ENCODE measurements around the gene TENM4. TPM values are rescaled to one million over a fixed set of nuclear protein-coding genes. Genes with fewer than 3 reads are reported as not detected.

Gene TENM4
- total and polyA plus RNA-seq, 2 of the 13 experiments (the other 11 are each of a cell fraction or from before 2014, with no cell fraction given), result not detected

GRCh38 chr11:79431535-79431934, 9.3 kb downstream of the TENM4 start:
- Histone ChIP-seq H3K79me2 (ENCODE audit: insufficient read depth, low read length) (no peaks in the 10 kb centered on the region), H3K27ac (ENCODE audit: extremely low read length, insufficient read depth, low read length) (no peak overlapping the region), H2AFZ (ENCODE audit: low read length) (no peak overlapping the region), H3K36me3 (replicated peaks in 1 of 2; ENCODE audit: control insufficient read depth in 1 of 2, insufficient read depth in 2 of 2, low read length in 2 of 2) (no peaks in the 10 kb centered on the region), H3K9me3 (ENCODE audit: low read length) (no peaks in the 10 kb centered on the region), H3K4me3 (replicated peaks in 1 of 3; ENCODE audit: insufficient read depth in 1 of 3, low read depth in 2 of 3, low read length in 3 of 3) (no peak overlapping the region), H4K20me1 (ENCODE audit: insufficient read depth, low read length) (no peaks in the 10 kb centered on the region), H3K4me1 (ENCODE audit: insufficient read depth, low read length) (no peaks in the 10 kb centered on the region), H3K4me2 (ENCODE audit: low read depth, low read length) (no peak overlapping the region), H3K27me3 (ENCODE audit: control insufficient read depth in 1 of 2, insufficient read depth in 2 of 2, low read length in 2 of 2) (peaks cover 0 to 7% of the 10 kb centered on the region in 2 experiments; a peak in 2 of 5 replicates), H3K9ac (ENCODE audit: insufficient read depth, low read depth, low read length) (no peak overlapping the region)
- ATAC-seq (no peak), DNase-seq (ENCODE audit: low spot score) (no peak), FAIRE-seq (no peak)
- ChIA-PET CTCF (ENCODE audit: low intra/inter-chr PET ratio, low total read pairs) (no interaction called here), POLR2A (no interaction called here)
- in situ Hi-C loops (cut with HindIII; ENCODE audit: extremely low pct_ligation_motif_present, low pct_unique_long_range_greater_than_20kb), result no loop called here
- intact Hi-C loops (cut with micrococcal nuclease; ENCODE audit: unreplicated experiment), result no loop called here
- TF ChIP-seq SRSF1 (optimal IDR thresholded peaks at IDR 0.05; ENCODE audit: low read depth, low read length), result no peak
- TF ChIP-seq HDAC6 (IDR thresholded peaks at IDR 0.05; ENCODE audit: low read depth, low read length), result no peak
- TF ChIP-seq ATAD3A (CRISPR knock-in tag; IDR thresholded peaks at IDR 0.05), result no peak
- no peak for TF ChIP-seq TCF12 (IDR thresholded peaks at IDR 0.05)
- TF ChIP-seq TCF12 (CRISPR knock-in tag; IDR thresholded peaks at IDR 0.05), result no peak
- no peak for TF ChIP-seq YEATS2 (CRISPR knock-in tag; IDR thresholded peaks at IDR 0.05; ENCODE audit: borderline replicate concordance)
- 0% methylated on average over 1 of the region's 1 CpG for WGBS (ENCODE audit: low lambda C conversion rate)
- BruUV-seq (replicated peaks), result no TSS peak

DNA sequence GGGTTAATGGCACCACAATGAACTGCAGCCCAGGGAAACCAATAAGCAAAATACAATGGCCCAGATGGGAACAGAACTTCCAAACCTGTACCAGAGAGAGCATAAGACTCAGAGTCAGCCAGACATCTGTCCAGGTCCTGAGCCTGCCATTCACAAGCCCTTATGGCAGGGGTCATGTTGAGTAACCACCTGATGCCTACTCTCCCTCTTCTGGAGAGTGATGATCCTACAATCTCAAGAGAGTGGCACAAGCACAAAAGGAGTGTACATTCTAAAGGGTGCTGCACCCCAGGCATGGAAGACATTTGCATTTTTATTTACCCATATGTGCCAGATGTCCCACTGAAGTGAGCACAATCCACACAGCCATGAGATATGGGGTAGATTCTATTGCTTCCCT, 10.6 kb downstream of the TENM4 start:
- Histone ChIP-seq H3K4me2 (ENCODE audit: low read depth, low read length) (no peak overlapping the region), H3K36me3 (replicated peaks in 1 of 2; ENCODE audit: control insufficient read depth in 1 of 2, insufficient read depth in 2 of 2, low read length in 2 of 2) (no peaks in the 10 kb centered on the region), H3K4me3 (replicated peaks in 1 of 3; ENCODE audit: insufficient read depth in 1 of 3, low read depth in 2 of 3, low read length in 3 of 3) (no peak overlapping the region), H3K27me3 (ENCODE audit: control insufficient read depth in 1 of 2, insufficient read depth in 2 of 2, low read length in 2 of 2) (0 out of 5 replicates have a peak, but pooled peaks cover 0 to 4% of the 10 kb centered on the region in 2 experiments), H3K79me2 (ENCODE audit: insufficient read depth, low read length) (no peaks in the 10 kb centered on the region), H3K9me3 (ENCODE audit: low read length) (no peaks in the 10 kb centered on the region), H2AFZ (ENCODE audit: low read length) (no peak overlapping the region), H3K9ac (ENCODE audit: insufficient read depth, low read depth, low read length) (no peak overlapping the region), H3K4me1 (ENCODE audit: insufficient read depth, low read length) (no peaks in the 10 kb centered on the region), H4K20me1 (ENCODE audit: insufficient read depth, low read length) (no peaks in the 10 kb centered on the region), H3K27ac (ENCODE audit: extremely low read length, insufficient read depth, low read length) (no peak overlapping the region)
- FAIRE-seq (no peak), DNase-seq (ENCODE audit: low spot score) (no peak), ATAC-seq (no peak; the same call in 2 of the 3 replicates)
- intact Hi-C loops (cut with micrococcal nuclease; ENCODE audit: unreplicated experiment) (no loop called here), in situ Hi-C loops (cut with HindIII; ENCODE audit: extremely low pct_ligation_motif_present, low pct_unique_long_range_greater_than_20kb) (no loop called here)
- BruUV-seq (replicated peaks), result no TSS peak
- TF ChIP-seq, protein P1, sequence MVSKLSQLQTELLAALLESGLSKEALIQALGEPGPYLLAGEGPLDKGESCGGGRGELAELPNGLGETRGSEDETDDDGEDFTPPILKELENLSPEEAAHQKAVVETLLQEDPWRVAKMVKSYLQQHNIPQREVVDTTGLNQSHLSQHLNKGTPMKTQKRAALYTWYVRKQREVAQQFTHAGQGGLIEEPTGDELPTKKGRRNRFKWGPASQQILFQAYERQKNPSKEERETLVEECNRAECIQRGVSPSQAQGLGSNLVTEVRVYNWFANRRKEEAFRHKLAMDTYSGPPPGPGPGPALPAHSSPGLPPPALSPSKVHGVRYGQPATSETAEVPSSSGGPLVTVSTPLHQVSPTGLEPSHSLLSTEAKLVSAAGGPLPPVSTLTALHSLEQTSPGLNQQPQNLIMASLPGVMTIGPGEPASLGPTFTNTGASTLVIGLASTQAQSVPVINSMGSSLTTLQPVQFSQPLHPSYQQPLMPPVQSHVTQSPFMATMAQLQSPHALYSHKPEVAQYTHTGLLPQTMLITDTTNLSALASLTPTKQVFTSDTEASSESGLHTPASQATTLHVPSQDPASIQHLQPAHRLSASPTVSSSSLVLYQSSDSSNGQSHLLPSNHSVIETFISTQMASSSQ (IDR thresholded peaks at IDR 0.05; ENCODE audit: low read depth), result no peak
- TF ChIP-seq, protein P1 (CRISPR knock-in tag; IDR thresholded peaks at IDR 0.05; ENCODE audit: borderline replicate concordance), result no peak
- TF ChIP-seq ZNF737 (CRISPR knock-in tag; IDR thresholded peaks at IDR 0.05; ENCODE audit: borderline replicate concordance), result no peak
- TF ChIP-seq, protein P2, sequence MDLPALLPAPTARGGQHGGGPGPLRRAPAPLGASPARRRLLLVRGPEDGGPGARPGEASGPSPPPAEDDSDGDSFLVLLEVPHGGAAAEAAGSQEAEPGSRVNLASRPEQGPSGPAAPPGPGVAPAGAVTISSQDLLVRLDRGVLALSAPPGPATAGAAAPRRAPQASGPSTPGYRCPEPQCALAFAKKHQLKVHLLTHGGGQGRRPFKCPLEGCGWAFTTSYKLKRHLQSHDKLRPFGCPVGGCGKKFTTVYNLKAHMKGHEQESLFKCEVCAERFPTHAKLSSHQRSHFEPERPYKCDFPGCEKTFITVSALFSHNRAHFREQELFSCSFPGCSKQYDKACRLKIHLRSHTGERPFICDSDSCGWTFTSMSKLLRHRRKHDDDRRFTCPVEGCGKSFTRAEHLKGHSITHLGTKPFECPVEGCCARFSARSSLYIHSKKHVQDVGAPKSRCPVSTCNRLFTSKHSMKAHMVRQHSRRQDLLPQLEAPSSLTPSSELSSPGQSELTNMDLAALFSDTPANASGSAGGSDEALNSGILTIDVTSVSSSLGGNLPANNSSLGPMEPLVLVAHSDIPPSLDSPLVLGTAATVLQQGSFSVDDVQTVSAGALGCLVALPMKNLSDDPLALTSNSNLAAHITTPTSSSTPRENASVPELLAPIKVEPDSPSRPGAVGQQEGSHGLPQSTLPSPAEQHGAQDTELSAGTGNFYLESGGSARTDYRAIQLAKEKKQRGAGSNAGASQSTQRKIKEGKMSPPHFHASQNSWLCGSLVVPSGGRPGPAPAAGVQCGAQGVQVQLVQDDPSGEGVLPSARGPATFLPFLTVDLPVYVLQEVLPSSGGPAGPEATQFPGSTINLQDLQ (CRISPR knock-in tag; IDR thresholded peaks at IDR 0.05), result no peak
- TF ChIP-seq GMEB1 (CRISPR knock-in tag; IDR thresholded peaks at IDR 0.05; ENCODE audit: borderline replicate concordance), result no peak
- POLR2A ChIA-PET, result no interaction called here
- CTCF ChIA-PET (ENCODE audit: low intra/inter-chr PET ratio, low total read pairs), result no interaction called here

All from HepG2 (cell line).